Ascending aorta (tissue), 2 donors: ENCODE results near the gene CYP19A1. TPM values are rescaled to one million over a fixed set of nuclear protein-coding genes. Genes with fewer than 3 reads are reported as not detected.

Source experiments
- DNase-seq, 2 donors: peaks; one replicate each; pipeline ENCODE4 v3.0.0-alpha.2; 2019; ENCODE audit warnings: low spot score in 2 of 2
- H3K27ac ChIP-seq, 2 donors: fragments of 200-600 bp; sonication (generic); one replicate each; pipeline ENCODE4 v1.5.1; 2016 to 2017; ENCODE audit warnings: mild to moderate bottlenecking in 1 of 2
- H3K27me3 ChIP-seq: fragments of 200-600 bp; sonication (generic); one replicate; pipeline ENCODE4 v1.5.1; 2017
- H3K36me3 ChIP-seq, 2 donors: fragments of 200-600 bp; sonication (generic); one replicate each; pipeline ENCODE4 v1.5.1; 2016
- H3K4me1 ChIP-seq, 2 donors: fragments of 200-600 bp; sonication (generic); one replicate each; pipeline ENCODE4 v1.5.1; 2016 to 2017; ENCODE audit warnings: mild to moderate bottlenecking in 1 of 2
- H3K4me3 ChIP-seq, 2 donors: fragments of 200-600 bp; sonication (generic); one replicate each; pipeline ENCODE4 v1.5.1; 2016 to 2017; ENCODE audit warnings: mild to moderate bottlenecking in 1 of 2
- H3K9me3 ChIP-seq, 2 donors: fragments of 200-600 bp; sonication (generic); one replicate each; pipeline ENCODE4 v1.5.1; 2016
- intact Hi-C: fragments of 100-400 bp; cut with DNase I; formaldehyde crosslinking; loops from one replicate; pipeline ENCODE4 v1.15.1; 2023
- total RNA-seq: library from RNA; depleted of rRNA; stranded (reverse); fragments of >200 nt; gene quantifications from one replicate; pipeline ENCODE4 v1.1.0, GENCODE V29; 2016
- TF ChIP-seq, protein P1 (sequence below), 3 experiments: fragments of 200-600 bp in 2 of 3; fragments of 450-650 bp in 1 of 3; sonication (generic) in 2 of 3; IDR thresholded peaks; one replicate each; pipeline ENCODE4 v1.5.1; 2016 to 2019; ENCODE audit warnings: antibody characterized with exemption in 3 of 3, mild to moderate bottlenecking in 1 of 3, moderate library complexity in 1 of 3

Gene CYP19A1
- total RNA-seq, 1 donor from 2014 or later, result 95.7 TPM

DNA sequence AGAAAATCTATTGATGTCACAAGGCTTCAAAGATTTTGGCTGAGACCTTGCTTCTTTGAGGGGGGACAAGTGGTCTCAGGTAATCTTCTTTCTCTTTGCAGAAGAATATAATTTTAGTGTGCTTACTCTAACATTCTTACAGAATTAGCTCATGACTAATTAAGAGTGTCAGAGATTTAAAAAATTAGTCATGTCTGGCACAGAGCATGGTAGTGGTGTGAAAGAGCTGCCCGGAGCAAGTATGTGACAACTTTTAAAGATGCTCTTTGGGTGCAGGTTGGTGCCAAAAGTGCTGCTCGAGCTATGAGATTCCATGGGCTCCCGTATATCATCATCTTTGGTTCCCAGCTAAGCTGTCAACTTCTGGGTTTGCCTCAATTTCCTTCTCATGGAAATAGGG, 31.1 kb downstream of the CYP19A1 start:
- Histone ChIP-seq H3K27ac (no peak overlapping the region), H3K36me3 (no peaks in the 10 kb centered on the region), H3K27me3 (no peaks in the 10 kb centered on the region), H3K4me1 (no peaks in the 10 kb centered on the region), H3K4me3 (no peak overlapping the region), H3K9me3 (no peaks in the 10 kb centered on the region)
- intact Hi-C loops, result loop anchor here (5.0 kb wide), 1 partner anchor 40 kb away; no protein-coding TSS in a partner anchor
- DNase-seq, result no peak
- TF ChIP-seq, protein P1, sequence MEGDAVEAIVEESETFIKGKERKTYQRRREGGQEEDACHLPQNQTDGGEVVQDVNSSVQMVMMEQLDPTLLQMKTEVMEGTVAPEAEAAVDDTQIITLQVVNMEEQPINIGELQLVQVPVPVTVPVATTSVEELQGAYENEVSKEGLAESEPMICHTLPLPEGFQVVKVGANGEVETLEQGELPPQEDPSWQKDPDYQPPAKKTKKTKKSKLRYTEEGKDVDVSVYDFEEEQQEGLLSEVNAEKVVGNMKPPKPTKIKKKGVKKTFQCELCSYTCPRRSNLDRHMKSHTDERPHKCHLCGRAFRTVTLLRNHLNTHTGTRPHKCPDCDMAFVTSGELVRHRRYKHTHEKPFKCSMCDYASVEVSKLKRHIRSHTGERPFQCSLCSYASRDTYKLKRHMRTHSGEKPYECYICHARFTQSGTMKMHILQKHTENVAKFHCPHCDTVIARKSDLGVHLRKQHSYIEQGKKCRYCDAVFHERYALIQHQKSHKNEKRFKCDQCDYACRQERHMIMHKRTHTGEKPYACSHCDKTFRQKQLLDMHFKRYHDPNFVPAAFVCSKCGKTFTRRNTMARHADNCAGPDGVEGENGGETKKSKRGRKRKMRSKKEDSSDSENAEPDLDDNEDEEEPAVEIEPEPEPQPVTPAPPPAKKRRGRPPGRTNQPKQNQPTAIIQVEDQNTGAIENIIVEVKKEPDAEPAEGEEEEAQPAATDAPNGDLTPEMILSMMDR (IDR thresholded peaks at IDR 0.05), result no peak

DNA sequence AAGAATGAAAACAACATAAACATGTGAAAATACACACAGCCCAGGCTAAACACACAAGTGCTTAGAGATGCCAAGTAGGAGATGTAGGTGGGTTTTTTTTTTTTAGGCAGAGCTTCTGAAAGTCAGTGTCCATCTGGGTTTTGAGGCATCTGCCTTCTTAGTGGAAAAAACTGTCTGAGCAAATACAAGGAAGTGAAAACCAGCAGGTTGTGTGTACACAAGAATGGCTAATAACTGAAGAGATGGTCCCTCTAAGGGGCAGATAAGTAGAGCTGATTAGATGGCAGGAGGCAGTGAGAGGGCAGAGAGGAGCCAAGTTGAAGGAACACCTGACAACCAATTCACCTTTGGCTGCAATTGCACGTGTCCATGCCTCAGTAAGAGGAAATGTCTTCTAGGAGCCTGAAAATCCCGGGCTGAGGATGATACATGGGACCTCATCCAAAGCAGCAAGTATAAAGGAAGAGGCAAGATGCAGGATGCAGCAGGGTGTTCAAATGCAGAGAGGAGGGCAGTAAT, 34.9 kb downstream of the CYP19A1 start:
- TF ChIP-seq, protein P1 (IDR thresholded peaks at IDR 0.05), result no peak
- Histone ChIP-seq H3K27ac (no peak overlapping the region), H3K4me1 (no peaks in the 10 kb centered on the region), H3K4me3 (no peak overlapping the region), H3K36me3 (no peaks in the 10 kb centered on the region), H3K27me3 (no peaks in the 10 kb centered on the region), H3K9me3 (no peaks in the 10 kb centered on the region)
- intact Hi-C loops, result no loop called here
- no peak for DNase-seq

- Histone ChIP-seq H3K9me3 (no peaks in the 10 kb centered on the region), H3K27ac (no peak overlapping the region), H3K36me3 (no peaks in the 10 kb centered on the region), H3K27me3 (no peaks in the 10 kb centered on the region), H3K4me3 (no peak overlapping the region), H3K4me1 (no peaks in the 10 kb centered on the region)
- DNase-seq, result no peak
- TF ChIP-seq, protein P1 (IDR thresholded peaks at IDR 0.05), result no peak
- intact Hi-C loops, result no loop called here
These were observed 35.9 kb downstream of the CYP19A1 start for GRCh38 chr15:51302480-51302879.

DNA sequence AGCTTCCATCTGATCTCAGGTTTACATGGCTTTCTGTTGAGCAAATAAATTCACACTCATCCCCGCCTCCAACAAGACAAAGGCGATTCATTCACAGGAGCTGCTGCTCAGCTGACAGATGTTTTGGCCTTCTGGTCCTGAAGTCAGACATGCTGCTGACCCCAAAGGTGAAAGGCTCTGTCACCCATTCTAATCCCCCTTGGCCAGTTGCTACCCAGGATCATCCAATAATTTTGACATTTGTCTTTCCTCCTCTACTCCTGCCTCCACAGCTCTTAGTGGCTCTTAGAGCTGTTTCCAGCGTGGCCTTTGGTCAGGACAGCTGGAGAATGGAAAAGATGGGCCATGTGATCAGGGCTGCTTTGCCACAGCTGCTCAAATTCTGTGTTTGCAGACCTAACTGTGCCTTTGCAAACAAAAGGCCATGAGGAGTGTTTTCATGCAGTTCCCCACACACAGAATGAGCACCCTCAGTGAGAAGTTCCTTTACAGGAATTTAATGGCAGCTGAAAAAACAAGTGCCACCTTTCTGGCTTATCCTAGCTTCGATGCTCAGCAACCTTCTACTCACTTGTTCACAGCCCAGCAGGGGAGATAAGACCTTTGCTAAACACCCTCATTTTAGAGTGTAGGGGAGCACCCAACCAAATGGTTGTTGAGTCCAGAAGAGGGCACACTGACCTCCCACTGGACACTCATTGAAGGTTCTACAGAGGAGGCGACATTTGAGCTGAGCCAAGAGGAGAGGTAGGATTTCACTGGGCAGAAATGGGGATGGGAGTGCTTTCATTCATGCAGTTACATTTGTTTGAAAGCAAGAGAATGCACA, 39.0 kb downstream of the CYP19A1 start:
- Histone ChIP-seq H3K36me3 (no peaks in the 10 kb centered on the region), H3K4me1 (no peaks in the 10 kb centered on the region), H3K27me3 (no peaks in the 10 kb centered on the region), H3K27ac (peak overlapping the region; percentile 67 to 71), H3K4me3 (no peak overlapping the region), H3K9me3 (no peaks in the 10 kb centered on the region)
- DNase-seq, result no peak
- TF ChIP-seq, protein P1 (IDR thresholded peaks at IDR 0.05), result no peak
- intact Hi-C loops, result no loop called here

DNA sequence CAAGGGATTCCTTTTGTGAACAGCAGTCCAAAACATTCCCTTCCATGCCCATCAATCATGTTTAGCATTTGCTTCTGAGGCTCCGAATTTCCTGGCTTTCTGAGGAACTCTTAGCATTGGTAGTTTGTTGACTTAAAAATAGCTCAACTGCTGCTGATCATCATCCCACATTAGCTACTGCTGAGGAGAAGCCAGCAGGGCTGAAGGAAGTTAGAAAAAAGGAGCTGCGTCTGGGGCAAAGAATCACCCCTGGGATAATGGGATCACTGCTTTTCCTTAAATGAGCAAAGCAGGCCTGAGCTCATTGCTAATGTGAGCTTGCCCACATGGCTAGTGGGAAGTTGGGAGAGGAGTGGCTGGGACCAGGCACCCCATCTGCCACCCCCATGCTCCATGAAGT, 39.8 kb downstream of the CYP19A1 start:
- no peak for DNase-seq
- Histone ChIP-seq H3K36me3 (no peaks in the 10 kb centered on the region), H3K9me3 (no peaks in the 10 kb centered on the region), H3K4me1 (no peaks in the 10 kb centered on the region), H3K27ac (peak overlapping the region; percentile 67 to 71), H3K27me3 (no peaks in the 10 kb centered on the region), H3K4me3 (no peak overlapping the region)
- intact Hi-C loops, result no loop called here
- TF ChIP-seq, protein P1 (IDR thresholded peaks at IDR 0.05), result no peak
